Esophagus squamous epithelium (tissue), 5 donors: ENCODE measurements around the gene KCNAB3. TPM values are rescaled to one million over a fixed set of nuclear protein-coding genes. Genes with fewer than 3 reads are reported as not detected.

Experiments used
- DNase-seq: peaks from one replicate; lab custom pipeline; 2025; lab: John Stamatoyannopoulos, UW
- H3K27ac ChIP-seq, 4 donors: fragments of 200-600 bp; sonication (generic); one replicate each; pipeline ENCODE4 v1.5.1; 2016 to 2019; ENCODE audit warnings: mild to moderate bottlenecking in 1 of 4
- H3K27me3 ChIP-seq, 4 donors: fragments of 200-600 bp; sonication (generic); 1 replicate in 3 of 4; 2 replicates in 1 of 4; pipeline versions ENCODE4 v1.5.1 to v1.6.0; 2017 to 2021; ENCODE audit warnings: antibody characterized with exemption in 1 of 4
- H3K36me3 ChIP-seq, 3 donors: fragments of 200-600 bp; sonication (generic); one replicate each; pipeline ENCODE4 v1.5.1; 2016 to 2019
- H3K4me1 ChIP-seq, 3 donors: fragments of 200-600 bp; sonication (generic); one replicate each; pipeline ENCODE4 v1.5.1; 2017 to 2019
- H3K4me3 ChIP-seq, 4 donors: fragments of 200-600 bp; sonication (generic); 1 replicate in 3 of 4; 2 replicates in 1 of 4; pipeline ENCODE4 v1.5.1; 2016 to 2019; ENCODE audit warnings: mild to moderate bottlenecking in 2 of 4, moderate library complexity in 1 of 4
- H3K9me3 ChIP-seq, 3 donors: fragments of 200-600 bp; sonication (generic); one replicate each; pipeline ENCODE4 v1.5.1; 2016 to 2019
- CTCF ChIP-seq, 6 experiments: fragments of 450-650 bp in 4 of 6; fragments of 200-600 bp in 2 of 6; sonication (generic) in 2 of 6; IDR thresholded peaks; one replicate each; pipeline ENCODE4 v1.5.1; 2016 to 2019; ENCODE audit warnings: antibody characterized with exemption in 6 of 6, mild to moderate bottlenecking in 4 of 6, moderate library complexity in 4 of 6
- POLR2A ChIP-seq, 4 donors: fragments of 450-650 bp; IDR thresholded peaks; one replicate each; pipeline ENCODE4 v1.6.1; 2017; ENCODE audit warnings: antibody characterized with exemption in 4 of 4, mild to moderate bottlenecking in 4 of 4, moderate library complexity in 3 of 4
- WGBS, 2 donors: methylation state at CpG; one replicate each; pipeline ENCODE4 v1.1.5; 2018; 5-methylcytosine and 5-hydroxymethylcytosine counted together
- intact Hi-C: fragments of 100-400 bp; cut with DNase I; formaldehyde crosslinking; loops from one replicate; pipeline ENCODE4 v1.15.0; 2022
- total RNA-seq, 4 donors: library from RNA; depleted of rRNA; stranded (reverse); fragments of >200 nt; gene quantifications; one replicate each; pipeline ENCODE4 v1.1.0, GENCODE V29; 2016
- donor health status: DM: yes; HTN: yes; CAD: no.

The KCNAB3 gene
- total RNA-seq: 1 to 10 TPM in 1 of 4 donors, under 1 TPM in 1, not detected in 2; 0.95 to 1.1 TPM

DNA sequence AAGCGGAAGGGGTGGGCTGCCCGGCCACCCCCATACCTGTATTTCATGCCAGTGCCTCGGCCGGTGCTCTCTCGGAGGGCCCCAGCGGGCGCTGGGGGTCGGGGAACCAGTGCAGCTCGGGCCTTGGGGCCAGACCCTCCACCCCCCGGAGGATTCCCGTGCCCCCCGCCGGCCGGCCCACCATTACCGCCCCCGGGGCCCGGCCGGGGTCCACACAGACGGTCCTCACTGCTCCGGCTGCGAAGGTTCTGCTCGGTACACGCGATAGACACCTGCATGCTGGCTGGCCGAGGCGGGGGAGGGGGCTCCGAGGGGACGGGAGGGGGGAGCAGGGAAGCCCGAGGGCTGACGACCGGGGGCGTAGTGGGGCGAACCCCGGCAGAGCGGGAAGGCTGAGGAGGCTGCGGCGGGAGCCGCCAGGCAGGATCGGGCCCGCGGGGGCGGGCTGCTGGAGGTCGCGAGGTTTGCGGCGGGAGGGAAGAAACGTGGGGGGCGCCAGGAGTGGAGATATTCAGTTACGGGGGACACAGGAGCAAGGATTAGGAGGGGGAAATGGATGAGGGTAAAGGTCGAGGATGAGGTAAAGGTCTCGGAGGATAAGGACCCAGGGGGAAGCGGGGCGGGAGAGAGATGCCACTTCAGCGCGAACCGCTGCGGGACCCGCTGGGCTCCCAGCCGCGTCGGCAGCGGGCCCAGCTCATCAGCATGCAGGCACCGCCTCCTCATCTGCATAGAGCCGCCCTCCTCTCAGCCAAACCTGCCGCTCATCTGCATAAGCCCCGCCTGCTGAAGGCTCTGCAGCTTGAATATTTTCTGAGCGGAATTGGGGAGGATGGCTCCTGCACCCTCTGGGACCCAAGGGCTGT is at the start of gene KCNAB3:
Gene KCNAB3, minus strand, starts transcription at position 699 of the 866 bp plus-strand sequence. Its CDS starts 421 bp downstream, at position 278.
- DNase-seq: no peak
- intact Hi-C loops: no loop called here
- H3K9me3 ChIP-seq: no peaks in the 10 kb centered on the region
- WGBS, 2 donors: 49 to 54% methylated on average over 32 to 36 of the region's 67 CpGs
- H3K4me1 ChIP-seq: peaks cover 19 to 47% (median 28%) of the 10 kb centered on the region in 3 donors
- H3K27ac ChIP-seq: no peak within 1 kb of the TSS
- H3K27me3 ChIP-seq: peaks cover 0 to 4% (median 0%) of the 10 kb centered on the region in 4 donors
- peaks cover 0 to 8% (median 0%) of the 10 kb centered on the region in 3 donors for H3K36me3 ChIP-seq
- TF ChIP-seq CTCF (IDR thresholded peaks at IDR 0.05): no peak
- TF ChIP-seq POLR2A (IDR thresholded peaks at IDR 0.05): no peak
- H3K4me3 ChIP-seq: peak within 1 kb of the TSS; percentile 13 to 52 (median 28)

GRCh38 chr17:7977805-7978204 is 48.1 kb upstream of the KCNAB3 start:
- H3K27me3 ChIP-seq: peaks cover 0 to 29% (median 0%) of the 10 kb centered on the region in 4 donors
- TF ChIP-seq POLR2A (IDR thresholded peaks at IDR 0.05): no peak
- no peaks in the 10 kb centered on the region for H3K36me3 ChIP-seq
- no peak overlapping the region for H3K27ac ChIP-seq
- intact Hi-C loops: no loop called here
- no peak overlapping the region for H3K4me3 ChIP-seq
- no peak for DNase-seq
- peaks cover 0 to 18% (median 17%) of the 10 kb centered on the region in 3 donors for H3K9me3 ChIP-seq
- no peaks in the 10 kb centered on the region for H3K4me1 ChIP-seq
- WGBS, 2 donors: 69 to 78% methylated on average over 5 of the region's 5 CpGs

DNA sequence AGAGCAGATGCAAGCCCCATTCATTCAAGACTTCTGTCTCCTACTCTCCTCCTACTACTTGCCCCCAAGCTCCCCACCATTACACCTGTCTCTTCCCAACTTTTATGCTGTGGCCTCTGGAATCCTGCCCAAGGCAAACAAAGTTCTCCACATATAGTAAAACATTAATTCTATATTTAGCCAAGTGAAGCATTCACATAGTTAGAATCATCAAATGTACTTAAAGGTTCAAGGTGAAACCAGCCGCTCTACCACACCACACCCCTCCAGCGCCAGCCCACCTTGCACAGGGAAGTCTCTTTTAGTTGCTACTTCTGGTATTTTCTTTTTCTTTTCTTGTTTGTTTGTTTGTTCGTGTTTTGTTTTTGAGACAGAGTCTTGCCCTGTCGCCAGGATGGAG is 47.4 kb upstream of the KCNAB3 start:
- Histone ChIP-seq H3K9me3 (peaks cover 0 to 18% (median 17%) of the 10 kb centered on the region in 3 donors), H3K27ac (no peak overlapping the region), H3K27me3 (peaks cover 0 to 23% (median 0%) of the 10 kb centered on the region in 4 donors), H3K4me3 (no peak overlapping the region), H3K36me3 (no peaks in the 10 kb centered on the region), H3K4me1 (peaks cover 0 to 4% (median 0%) of the 10 kb centered on the region in 3 donors)
- TF ChIP-seq CTCF (IDR thresholded peaks at IDR 0.05) (no peak), POLR2A (IDR thresholded peaks at IDR 0.05) (no peak)
- DNase-seq: no peak
- 85 to 91% methylated on average over 4 of the region's 4 CpGs for WGBS, 2 donors
- intact Hi-C loops: no loop called here

DNA sequence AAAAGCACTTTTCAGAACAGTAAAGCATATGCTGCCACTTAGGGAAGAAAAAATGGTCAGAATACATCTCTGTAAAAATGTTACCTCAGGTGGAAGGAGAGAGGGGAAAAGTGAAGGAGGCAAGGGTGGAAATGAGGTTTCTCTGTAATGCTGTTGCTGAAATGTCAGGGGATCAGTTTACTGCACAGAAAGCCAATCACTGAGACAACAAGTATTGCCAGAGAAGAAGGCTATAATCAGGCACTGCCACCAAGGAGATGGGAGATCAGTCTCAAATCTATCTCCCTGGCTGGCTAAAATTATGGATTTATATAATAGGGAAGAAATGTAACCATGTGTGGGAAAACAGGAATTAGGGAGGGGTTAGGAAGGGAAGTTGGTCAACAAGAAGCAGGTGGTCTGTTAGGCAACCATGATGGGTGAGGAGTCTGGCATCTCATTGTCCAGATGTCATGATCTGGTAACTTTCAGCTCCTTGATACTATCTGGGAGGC is 45.0 kb upstream of the KCNAB3 start:
- H3K9me3 ChIP-seq: peaks cover 0 to 18% (median 17%) of the 10 kb centered on the region in 3 donors
- TF ChIP-seq POLR2A (IDR thresholded peaks at IDR 0.05) (no peak), CTCF (IDR thresholded peaks at IDR 0.05) (no peak)
- H3K27me3 ChIP-seq: peaks cover 0 to 11% (median 0%) of the 10 kb centered on the region in 4 donors
- H3K4me1 ChIP-seq: peaks cover 0 to 19% (median 0%) of the 10 kb centered on the region in 3 donors
- H3K4me3 ChIP-seq: no peak overlapping the region
- H3K36me3 ChIP-seq: no peaks in the 10 kb centered on the region
- no peak overlapping the region for H3K27ac ChIP-seq
- no peak for DNase-seq
- intact Hi-C loops: no loop called here

GRCh38 chr17:7972131-7972785 is 42.6 kb upstream of the KCNAB3 start:
- H3K4me3 ChIP-seq: no peak overlapping the region
- H3K36me3 ChIP-seq: no peaks in the 10 kb centered on the region
- peaks cover 0 to 19% (median 0%) of the 10 kb centered on the region in 3 donors for H3K4me1 ChIP-seq
- no peak for DNase-seq
- TF ChIP-seq POLR2A (IDR thresholded peaks at IDR 0.05) (no peak), CTCF (IDR thresholded peaks at IDR 0.05) (no peak)
- WGBS, 2 donors: 79 to 86% methylated on average over 4 to 8 of the region's 8 CpGs
- H3K27ac ChIP-seq: no peak overlapping the region
- intact Hi-C loops: no loop called here
- H3K27me3 ChIP-seq: peaks cover 0 to 11% (median 0%) of the 10 kb centered on the region in 4 donors
- peaks cover 0 to 18% (median 17%) of the 10 kb centered on the region in 3 donors for H3K9me3 ChIP-seq
